VCaP (cell line): Measurements from ENCODE around the gene RHOXF2.
"Not testable (repeated sequence)": the region's sequence is repeated elsewhere in the genome, so short reads cannot be mapped to it uniquely, and the experiment has no call there.

Source experiments
- H3K27ac ChIP-seq: fragments of 450-650 bp; 2 replicates; pipeline ENCODE4 v1.5.1; 2017
- CTCF ChIP-seq: fragments of 450-650 bp; conservative IDR thresholded peaks from 2 replicates; pipeline ENCODE4 v1.5.1; 2017; ENCODE audit warnings: mild to moderate bottlenecking, moderate library complexity

Gene RHOXF2

GRCh38 chrX:120136840-120137239, 21.6 kb upstream of the RHOXF2 start:
- no peak for TF ChIP-seq CTCF

GRCh38 chrX:120137439-120137838, 21.0 kb upstream of the RHOXF2 start:
- TF ChIP-seq CTCF, result peak; percentile 44
- no peak overlapping the region for H3K27ac ChIP-seq

More at GRCh38 chrX:120136840-120137239, 21.6 kb upstream of the RHOXF2 start:
- H3K27ac ChIP-seq, result no peak overlapping the region

GRCh38 chrX:120140293-120140981, 18.0 kb upstream of the RHOXF2 start:
- H3K27ac ChIP-seq, result no peak overlapping the region
- TF ChIP-seq CTCF, result no peak

- TF ChIP-seq CTCF, result no peak
Measured at GRCh38 chrX:120144178-120144844, 14.1 kb upstream of the RHOXF2 start.

GRCh38 chrX:120145295-120145925, 13.0 kb upstream of the RHOXF2 start:
- no peak overlapping the region for H3K27ac ChIP-seq
- no peak for TF ChIP-seq CTCF

More at GRCh38 chrX:120144178-120144844, 14.1 kb upstream of the RHOXF2 start:
- no peak overlapping the region for H3K27ac ChIP-seq

GRCh38 chrX:120146323-120146722, 12.1 kb upstream of the RHOXF2 start:
- H3K27ac ChIP-seq, result not testable (repeated sequence)

- TF ChIP-seq CTCF, result no peak
- H3K27ac ChIP-seq, result no peak overlapping the region
Measured at GRCh38 chrX:120147537-120147936, 10.9 kb upstream of the RHOXF2 start.

GRCh38 chrX:120150109-120150744, 8.2 kb upstream of the RHOXF2 start:
- not testable (repeated sequence) for H3K27ac ChIP-seq

GRCh38 chrX:120159086-120159485, 673 bp downstream of the RHOXF2 start:
- H3K27ac ChIP-seq, result not testable (repeated sequence)

- H3K27ac ChIP-seq, result not testable (repeated sequence)
Measured at GRCh38 chrX:120193254-120193653, 34.8 kb downstream of the RHOXF2 start.

GRCh38 chrX:120193720-120194119, 35.3 kb downstream of the RHOXF2 start:
- H3K27ac ChIP-seq, result not testable (repeated sequence)

GRCh38 chrX:120195786-120196185, 37.4 kb downstream of the RHOXF2 start:
- H3K27ac ChIP-seq, result not testable (repeated sequence)
